Activated CD8-positive, alpha-beta T cell treated with anti-CD3 and anti-CD28 coated beads for 36 hours (primary cell): Measurements from ENCODE around the gene PTPN11. TPM values are rescaled to one million over a fixed set of nuclear protein-coding genes. Genes with fewer than 3 reads are reported as not detected.
A peak's percentile ranks its signal among the peaks of the same experiment; 100 is the strongest.
"Not testable (repeated sequence)": the region's sequence is repeated elsewhere in the genome, so short reads cannot be mapped to it uniquely, and the experiment has no call there.

Source experiments
- ATAC-seq: fragments of 200-7000 bp; cut with Tn5 transposase; one replicate; pipeline ENCODE4 v1.10.0; 2021; ENCODE audit warnings: mild to moderate bottlenecking, moderate library complexity
- CTCF ChIA-PET: fragments of 350-600 bp; sonication (Branson Sonifier 250); formaldehyde crosslinking; loops from one replicate; lab custom pipeline; 2021; ENCODE audit warnings: antibody characterized with exemption; lab: Charles Lee
- POLR2A ChIA-PET: fragments of 350-600 bp; sonication (Branson Sonifier 250); formaldehyde crosslinking; loops from one replicate; lab custom pipeline; 2021; ENCODE audit warnings: antibody characterized with exemption; lab: Charles Lee
- DNase-seq: peaks from one replicate; pipeline ENCODE4 v3.0.0-alpha.2; 2020
- H3K27ac Mint-ChIP-seq: one replicate; pipeline ENCODE4 v1.8.0; 2021; ENCODE audit warnings: mild to moderate bottlenecking, mixed read lengths
- H3K27me3 Mint-ChIP-seq: one replicate; pipeline ENCODE4 v1.8.0; 2021; ENCODE audit warnings: mixed read lengths
- H3K36me3 Mint-ChIP-seq: one replicate; pipeline ENCODE4 v1.8.0; 2021; ENCODE audit warnings: low read depth, mixed read lengths
- H3K4me1 Mint-ChIP-seq: one replicate; pipeline ENCODE4 v1.8.0; 2021; ENCODE audit warnings: low read depth, mixed read lengths
- H3K4me3 Mint-ChIP-seq: one replicate; pipeline ENCODE4 v1.8.0; 2021; ENCODE audit warnings: mild to moderate bottlenecking, moderate library complexity, mixed read lengths
- H3K9me3 Mint-ChIP-seq: one replicate; pipeline ENCODE4 v1.8.0; 2021; ENCODE audit warnings: mixed read lengths
- intact Hi-C: fragments of 100-400 bp; cut with micrococcal nuclease; formaldehyde crosslinking; loops from one replicate; pipeline ENCODE4 v1.10.0; 2022
- total RNA-seq, 2 experiments: library from RNA; stranded (reverse); gene quantifications; one replicate each; pipeline ENCODE4 v1.2.3, GENCODE V29; 2021
- TF ChIP-seq, protein P1 (sequence below): fragments of 200-600 bp; IDR thresholded peaks from one replicate; pipeline ENCODE4 v1.8.0; 2022; ENCODE audit warnings: antibody characterized with exemption, mild to moderate bottlenecking

The PTPN11 gene
- total RNA-seq, 2 experiments from 2014 or later = 131 to 142 TPM

DNA sequence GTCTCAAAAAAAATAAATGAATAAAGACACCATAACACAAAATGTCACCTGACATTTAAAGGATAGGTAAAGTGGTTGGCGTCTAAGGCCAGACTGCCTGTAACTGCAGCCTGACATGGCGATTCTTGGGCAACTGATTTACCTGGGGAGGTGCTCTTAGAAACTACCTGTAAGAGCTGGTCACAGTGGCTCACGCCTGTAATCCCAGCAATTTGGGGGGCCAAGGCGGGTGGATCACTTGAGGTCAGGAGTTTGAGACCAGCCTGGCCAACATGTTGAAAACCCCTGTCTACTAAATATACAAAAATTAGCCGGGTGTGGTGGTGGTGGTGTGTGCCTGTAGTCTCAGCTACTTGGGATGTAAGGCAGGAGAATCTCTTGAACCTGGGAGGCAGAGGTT is 17.7 kb upstream of the PTPN11 start:
- POLR2A ChIA-PET = interaction anchor here (0.6 kb wide), 1 partner anchor 156 kb away, joined by 4 read pairs; no protein-coding TSS in a partner anchor

DNA sequence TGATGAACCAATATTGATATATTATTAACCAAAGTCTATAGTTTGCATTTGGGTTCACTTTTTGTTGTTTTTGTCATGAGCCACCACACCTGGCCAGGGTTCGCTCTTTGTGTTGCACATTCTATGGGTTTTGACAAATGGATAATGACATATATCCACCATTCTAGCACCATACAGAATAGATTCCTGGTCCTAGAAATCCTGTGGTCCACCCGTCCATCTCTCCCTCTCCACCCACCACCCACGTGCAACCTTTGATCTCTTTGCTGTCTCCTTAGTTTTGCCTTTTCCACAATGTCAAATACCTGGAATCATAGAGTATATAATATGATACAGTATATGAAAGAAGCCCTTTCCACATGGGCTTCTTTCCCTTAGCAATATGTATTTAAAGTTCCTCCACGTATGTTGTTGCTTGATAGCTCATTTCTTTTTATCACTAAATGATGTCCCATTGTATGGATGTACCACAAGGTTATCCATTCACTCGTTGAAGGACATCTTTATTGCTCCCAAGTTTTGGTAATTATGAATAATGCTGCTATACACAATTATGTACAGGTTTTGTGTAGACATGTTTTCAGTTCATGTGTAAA is 16.7 kb upstream of the PTPN11 start:
- POLR2A ChIA-PET = interaction anchor here (1.4 to 1.6 kb wide), 2 partner anchors 9 to 15 kb away, joined by 6 read pairs; no protein-coding TSS in a partner anchor
- intact Hi-C loops = no loop called here
- H3K36me3 Mint-ChIP-seq = peaks cover 30% of the 10 kb centered on the region
- no peaks in the 10 kb centered on the region for H3K27me3 Mint-ChIP-seq
- DNase-seq = no peak
- H3K4me3 Mint-ChIP-seq = no peak overlapping the region
- no peak overlapping the region for H3K27ac Mint-ChIP-seq
- CTCF ChIA-PET = interaction anchor here (1.0 kb wide), 1 partner anchor 9 kb away, joined by 3 read pairs; no protein-coding TSS in a partner anchor
- H3K4me1 Mint-ChIP-seq = peaks cover 18% of the 10 kb centered on the region
- H3K9me3 Mint-ChIP-seq = no peaks in the 10 kb centered on the region
- no peak for ATAC-seq
- TF ChIP-seq, protein P1, sequence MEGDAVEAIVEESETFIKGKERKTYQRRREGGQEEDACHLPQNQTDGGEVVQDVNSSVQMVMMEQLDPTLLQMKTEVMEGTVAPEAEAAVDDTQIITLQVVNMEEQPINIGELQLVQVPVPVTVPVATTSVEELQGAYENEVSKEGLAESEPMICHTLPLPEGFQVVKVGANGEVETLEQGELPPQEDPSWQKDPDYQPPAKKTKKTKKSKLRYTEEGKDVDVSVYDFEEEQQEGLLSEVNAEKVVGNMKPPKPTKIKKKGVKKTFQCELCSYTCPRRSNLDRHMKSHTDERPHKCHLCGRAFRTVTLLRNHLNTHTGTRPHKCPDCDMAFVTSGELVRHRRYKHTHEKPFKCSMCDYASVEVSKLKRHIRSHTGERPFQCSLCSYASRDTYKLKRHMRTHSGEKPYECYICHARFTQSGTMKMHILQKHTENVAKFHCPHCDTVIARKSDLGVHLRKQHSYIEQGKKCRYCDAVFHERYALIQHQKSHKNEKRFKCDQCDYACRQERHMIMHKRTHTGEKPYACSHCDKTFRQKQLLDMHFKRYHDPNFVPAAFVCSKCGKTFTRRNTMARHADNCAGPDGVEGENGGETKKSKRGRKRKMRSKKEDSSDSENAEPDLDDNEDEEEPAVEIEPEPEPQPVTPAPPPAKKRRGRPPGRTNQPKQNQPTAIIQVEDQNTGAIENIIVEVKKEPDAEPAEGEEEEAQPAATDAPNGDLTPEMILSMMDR = no peak

More for the DNA sequence above, 17.7 kb upstream of the PTPN11 start:
- DNase-seq (no peak), ATAC-seq (no peak)
- TF ChIP-seq, protein P1 = no peak
- H3K9me3 Mint-ChIP-seq = no peaks in the 10 kb centered on the region
- no peaks in the 10 kb centered on the region for H3K27me3 Mint-ChIP-seq
- CTCF ChIA-PET = interaction anchor here (1.0 to 1.5 kb wide), 2 partner anchors 10 to 14 kb away, joined by 4 to 5 read pairs; no protein-coding TSS in a partner anchor
- H3K36me3 Mint-ChIP-seq = peaks cover 21% of the 10 kb centered on the region
- intact Hi-C loops = no loop called here
- H3K4me1 Mint-ChIP-seq = peaks cover 10% of the 10 kb centered on the region
- H3K4me3 Mint-ChIP-seq = no peak overlapping the region
- no peak overlapping the region for H3K27ac Mint-ChIP-seq

DNA sequence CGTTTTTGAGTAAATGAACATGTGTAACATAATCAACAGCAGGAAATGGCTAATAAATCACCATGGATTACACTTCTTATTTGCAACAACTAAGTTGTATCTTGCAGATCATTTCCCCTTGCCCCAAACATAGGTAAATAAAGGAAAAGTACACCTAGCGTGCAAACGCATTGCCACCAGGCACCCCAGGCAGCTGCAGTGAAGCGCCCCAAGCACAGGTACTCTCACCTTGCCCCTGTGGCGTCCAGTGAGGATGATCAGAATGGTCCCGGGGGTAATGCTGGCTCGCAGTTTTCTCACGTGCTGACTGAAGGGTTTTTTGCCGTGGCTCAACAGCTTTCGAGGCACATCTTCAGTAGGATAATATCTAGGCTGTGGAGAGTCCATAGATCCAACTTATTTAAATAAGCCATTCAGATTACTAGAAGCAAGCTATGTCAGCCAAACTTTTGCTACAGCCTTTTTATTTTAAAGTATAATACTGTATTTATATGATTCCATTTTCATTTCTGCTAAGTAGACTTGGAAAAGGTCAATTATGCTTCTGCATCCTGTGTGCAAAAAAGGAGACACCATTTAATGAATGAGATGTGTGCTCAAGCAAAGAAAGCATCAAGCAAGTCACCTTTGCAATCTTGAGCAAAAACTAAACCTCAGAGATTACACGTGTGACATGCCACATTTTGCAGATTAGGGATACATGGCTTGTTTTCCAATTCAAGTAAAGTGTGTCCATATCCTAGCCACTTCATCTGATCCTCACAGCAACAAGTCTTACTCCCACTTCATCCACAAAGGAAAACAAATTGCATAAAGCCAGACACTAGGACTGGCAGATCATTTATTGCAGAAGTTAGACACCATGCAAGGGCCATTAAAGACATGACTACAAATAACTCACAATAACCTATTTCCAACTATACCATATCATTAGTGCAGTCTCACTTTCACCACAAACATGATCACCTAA is 11.9 kb upstream of the PTPN11 start:
- DNase-seq (no peak), ATAC-seq (no peak)
- Mint-ChIP-seq H3K27ac (peak overlapping the region; percentile 100), H3K9me3 (no peaks in the 10 kb centered on the region), H3K27me3 (no peaks in the 10 kb centered on the region), H3K4me3 (peak overlapping the region; percentile 99), H3K36me3 (peaks cover 56% of the 10 kb centered on the region), H3K4me1 (peaks cover 35% of the 10 kb centered on the region)
- ChIA-PET CTCF (interaction anchor here (0.8 to 1.8 kb wide), 3 partner anchors 20 to 209 kb away, joined by 3 to 5 read pairs (median 4); no protein-coding TSS in a partner anchor), POLR2A (interaction anchor here (0.9 kb wide), 1 partner anchor 12 kb away, joined by 4 read pairs; the partner anchor contains the start of gene PTPN11)
- intact Hi-C loops = no loop called here
- TF ChIP-seq, protein P1 = no peak

DNA sequence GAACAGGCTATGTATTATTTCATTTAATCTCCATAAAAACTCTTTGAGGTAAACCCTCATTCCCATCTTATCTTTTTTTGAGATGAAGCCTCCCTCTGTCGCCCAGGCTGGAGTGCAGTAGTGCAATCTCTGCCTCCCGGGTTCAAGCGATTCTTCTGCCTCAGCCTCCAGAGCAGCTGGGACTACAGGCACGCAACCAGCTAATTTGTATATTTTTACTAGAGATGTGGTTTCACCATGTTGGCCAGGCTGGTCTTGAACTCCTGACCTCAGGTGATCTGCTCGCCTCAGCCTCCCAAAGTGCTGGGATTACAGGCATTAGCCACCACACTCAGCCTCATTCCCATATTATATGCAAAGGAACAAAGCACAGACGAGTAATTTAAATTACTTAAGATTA is 11.1 kb upstream of the PTPN11 start:
- H3K27me3 Mint-ChIP-seq, H3K9me3 Mint-ChIP-seq, ATAC-seq, intact Hi-C loops, DNase-seq: not testable (repeated sequence)
- Mint-ChIP-seq H3K27ac (peak overlapping the region; percentile 100), H3K4me3 (peak overlapping the region; percentile 99), H3K4me1 (peaks cover 35% of the 10 kb centered on the region), H3K36me3 (peaks cover 56% of the 10 kb centered on the region)
- CTCF ChIA-PET = interaction anchor here (1.7 kb wide), 1 partner anchor 20 kb away, joined by 4 read pairs; no protein-coding TSS in a partner anchor
- POLR2A ChIA-PET = interaction anchor here (0.6 kb wide), 1 partner anchor 746 kb away, joined by 3 read pairs; no protein-coding TSS in a partner anchor

DNA sequence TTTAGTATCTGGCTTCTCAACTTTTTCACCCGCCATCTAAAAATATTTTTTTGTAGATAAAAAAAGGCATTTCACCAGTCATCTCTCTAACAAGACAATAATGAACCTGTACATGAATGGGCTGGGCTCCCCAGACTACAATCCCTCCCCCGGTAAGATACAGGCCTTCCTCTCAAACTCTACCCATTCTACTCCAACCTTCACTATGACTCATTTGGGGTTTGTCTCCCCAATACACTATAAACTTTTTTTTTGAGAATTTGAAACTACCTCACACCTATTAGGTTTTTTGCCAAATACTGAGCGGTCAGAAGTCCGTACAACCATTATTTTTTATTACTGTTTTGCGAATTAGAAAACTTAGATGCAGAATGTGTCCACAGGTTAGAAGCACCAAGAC is 10.1 kb upstream of the PTPN11 start:
- no peaks in the 10 kb centered on the region for H3K9me3 Mint-ChIP-seq
- ChIA-PET CTCF (no interaction called here), POLR2A (interaction anchor here (0.6 kb wide), 1 partner anchor 745 kb away, joined by 3 read pairs; no protein-coding TSS in a partner anchor)
- H3K36me3 Mint-ChIP-seq = peaks cover 56% of the 10 kb centered on the region
- peaks cover 35% of the 10 kb centered on the region for H3K4me1 Mint-ChIP-seq
- ATAC-seq = no peak
- H3K27ac Mint-ChIP-seq = peak overlapping the region; percentile 100
- intact Hi-C loops = no loop called here
- no peak for DNase-seq
- no peaks in the 10 kb centered on the region for H3K27me3 Mint-ChIP-seq
- TF ChIP-seq, protein P1 = no peak
- peak overlapping the region; percentile 99 for H3K4me3 Mint-ChIP-seq
